GM18520 (cell line): ENCODE data around the gene CFAP157.

ENCODE experiments used
- ATAC-seq: cut with Tn5 transposase; IDR thresholded peaks from one replicate; pipeline ENCODE4 v1.9.1; 2021; ENCODE audit not compliant: unreplicated experiment

Gene CFAP157

DNA sequence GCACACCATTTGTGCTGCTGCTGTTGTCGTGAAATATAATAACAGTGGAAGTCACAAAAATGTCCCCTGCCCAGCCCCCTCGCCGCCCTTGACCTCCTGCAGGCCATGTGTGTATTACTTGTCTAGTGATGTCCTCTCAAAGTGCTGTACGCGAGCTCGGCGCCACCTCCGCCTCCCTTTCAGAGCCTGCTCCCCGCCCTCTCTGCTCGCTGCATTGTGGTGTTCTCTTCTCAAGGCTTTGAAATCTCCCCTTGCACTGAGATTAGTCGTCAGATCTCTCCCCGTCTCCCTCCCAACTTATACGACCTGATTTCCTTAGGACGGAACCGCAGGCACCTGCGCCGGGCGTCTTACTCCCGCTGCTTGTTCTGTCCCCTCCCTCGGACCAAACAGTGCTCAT, 14.7 kb upstream of the CFAP157 start:
- ATAC-seq, result no peak

GRCh38 chr9:127693143-127693542, 13.6 kb upstream of the CFAP157 start:
- ATAC-seq, result no peak

- no peak for ATAC-seq
Observed at GRCh38 chr9:127693697-127694096, 13.1 kb upstream of the CFAP157 start.

GRCh38 chr9:127694890-127695720, 11.7 kb upstream of the CFAP157 start:
- no peak for ATAC-seq

GRCh38 chr9:127697575-127697974, 9.2 kb upstream of the CFAP157 start:
- no peak for ATAC-seq

DNA sequence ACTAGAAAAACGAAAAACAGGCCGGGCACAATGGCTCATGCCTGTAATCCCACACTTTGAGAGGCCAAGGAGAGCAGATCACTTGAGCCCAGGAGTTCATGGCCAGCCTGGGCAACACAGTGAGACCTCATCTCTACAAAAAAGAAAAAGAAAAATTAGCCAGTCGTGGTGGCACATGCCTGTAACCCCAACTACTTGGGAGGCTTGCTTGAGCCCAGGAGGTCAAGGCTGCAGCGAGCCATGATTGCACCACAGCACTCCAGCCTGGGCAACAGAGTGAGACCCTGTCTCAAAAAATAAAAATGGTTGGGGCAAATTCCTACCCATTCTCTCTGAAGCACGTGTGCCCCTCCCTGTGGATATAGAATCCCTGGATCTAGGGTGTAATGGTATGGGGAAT, 8.4 kb upstream of the CFAP157 start:
- no peak for ATAC-seq

- no peak for ATAC-seq
Observed at GRCh38 chr9:127698985-127699670, 7.7 kb upstream of the CFAP157 start.

- ATAC-seq, result no peak
Observed at GRCh38 chr9:127700140-127700539, 6.6 kb upstream of the CFAP157 start.

- no peak for ATAC-seq
Observed at GRCh38 chr9:127700594-127701255, 6.1 kb upstream of the CFAP157 start.

- ATAC-seq, result no peak
Observed at GRCh38 chr9:127703289-127703946, 3.4 kb upstream of the CFAP157 start.

- no peak for ATAC-seq
Observed at GRCh38 chr9:127705577-127706379, 1.0 kb upstream of the CFAP157 start.

DNA sequence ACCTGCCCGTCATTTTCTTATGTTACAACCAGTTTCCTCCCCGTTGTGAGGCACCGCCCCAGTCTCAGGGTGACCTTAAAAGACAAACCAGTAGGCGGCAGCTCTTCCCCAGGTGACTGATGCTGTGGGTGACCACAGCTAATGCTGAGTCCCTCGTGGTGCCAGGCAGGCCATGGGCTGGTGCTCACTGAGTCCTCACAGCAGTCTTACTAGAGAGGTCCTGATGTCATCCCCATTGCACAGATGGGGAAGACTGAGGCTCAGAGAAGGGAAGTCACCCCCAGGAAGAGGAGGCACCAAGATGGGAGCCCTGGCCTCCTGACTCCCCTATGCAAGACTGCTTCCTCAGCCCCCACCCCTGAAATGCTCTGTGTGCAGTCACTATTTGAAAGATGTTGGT, 978 bp downstream of the CFAP157 start:
- ATAC-seq, result no peak

GRCh38 chr9:127708952-127709587, 2.3 kb downstream of the CFAP157 start:
- no peak for ATAC-seq

DNA sequence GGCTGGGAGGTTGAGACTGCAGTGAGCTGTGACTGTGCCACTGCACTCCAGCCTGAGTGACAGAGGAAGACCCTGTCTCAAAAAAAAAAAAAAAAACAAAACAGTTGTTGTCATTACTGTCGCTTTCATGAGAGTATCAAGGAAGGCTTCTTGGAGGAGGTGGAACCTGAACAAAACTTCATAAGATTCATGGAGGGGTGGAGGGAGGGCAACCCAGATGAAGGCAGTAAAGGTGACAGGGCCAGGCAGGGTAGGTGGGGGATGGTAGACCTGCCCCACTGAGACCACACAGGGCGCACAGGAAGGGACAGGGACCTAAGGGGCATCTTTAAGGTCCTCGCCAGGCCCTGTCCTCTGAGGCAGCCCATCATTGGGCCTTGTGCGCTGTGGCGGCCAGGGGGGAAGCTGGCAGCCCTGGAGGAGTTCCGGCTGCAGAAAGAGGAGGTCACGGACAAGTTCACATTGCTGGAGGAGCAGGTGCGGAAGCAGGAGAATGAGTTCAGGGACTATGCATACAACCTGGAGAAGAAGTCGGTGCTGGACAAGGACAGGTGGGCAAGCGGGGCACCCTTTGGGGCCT, 3.5 kb downstream of the CFAP157 start:
- no peak for ATAC-seq

GRCh38 chr9:127711226-127711701, 4.5 kb downstream of the CFAP157 start:
- ATAC-seq, result no peak

- ATAC-seq, result no peak
Observed at GRCh38 chr9:127711831-127712274, 5.1 kb downstream of the CFAP157 start.

- no peak for ATAC-seq
Observed at GRCh38 chr9:127712371-127712770, 5.6 kb downstream of the CFAP157 start.

DNA sequence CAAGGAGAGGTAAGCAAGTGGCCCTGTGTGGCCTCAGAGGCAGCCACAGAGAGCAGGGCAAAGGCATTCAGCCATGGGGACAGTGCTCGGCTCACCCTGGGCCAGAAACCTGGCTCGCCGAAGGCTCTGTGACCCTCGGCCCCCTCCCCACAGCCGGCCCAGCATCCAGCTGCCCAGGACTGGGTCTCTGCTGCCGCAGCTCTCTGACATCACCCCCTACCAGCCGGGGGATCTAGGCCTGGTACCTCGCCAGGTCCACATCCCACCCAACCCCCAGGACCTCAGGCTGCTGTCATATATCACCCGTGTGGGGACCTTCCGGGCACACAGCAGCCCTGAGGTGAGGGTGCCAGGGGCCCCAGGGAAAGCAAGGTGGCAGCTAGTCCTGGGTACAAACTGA, 6.1 kb downstream of the CFAP157 start:
- ATAC-seq, result no peak

- ATAC-seq, result no peak
Observed at GRCh38 chr9:127714020-127714750, 7.4 kb downstream of the CFAP157 start.
